DMS114 treated with DMSO at 0.1 percent for 48 hours (cell line): ENCODE results near the gene CENATAC.
"Not testable (repeated sequence)": the region's sequence is repeated elsewhere in the genome, so short reads cannot be mapped to it uniquely, and the experiment has no call there.

ENCODE experiments used
- DNase-seq: peaks from one replicate; lab custom pipeline; 2025; ENCODE audit not compliant: unreplicated experiment; lab: John Stamatoyannopoulos, UW

Gene CENATAC

GRCh38 chr11:119025978-119026766 lies 28.2 kb downstream of the CENATAC start:
- DNase-seq, result no peak

GRCh38 chr11:119026970-119027369 lies 29.0 kb downstream of the CENATAC start:
- no peak for DNase-seq

GRCh38 chr11:119027561-119028345 lies 29.8 kb downstream of the CENATAC start:
- no peak for DNase-seq

- DNase-seq, result no peak
Measured at GRCh38 chr11:119028346-119029068, 30.6 kb downstream of the CENATAC start.

GRCh38 chr11:119029069-119029339 lies 31.1 kb downstream of the CENATAC start:
- DNase-seq, result no peak

GRCh38 chr11:119029340-119030028 lies 31.5 kb downstream of the CENATAC start:
- DNase-seq, result no peak

- no peak for DNase-seq
Measured at GRCh38 chr11:119030029-119030328, 32.0 kb downstream of the CENATAC start.

- peak; percentile 76 for DNase-seq
Measured at GRCh38 chr11:119030329-119031047, 32.5 kb downstream of the CENATAC start, which contains the start of gene SLC37A4. Gene SLC37A4 (minus strand): TSS chr11:119030877.

- no peak for DNase-seq
Measured at GRCh38 chr11:119031912-119032280, 34.0 kb downstream of the CENATAC start.

- not testable (repeated sequence) for DNase-seq
Measured at GRCh38 chr11:119033421-119033820, 35.5 kb downstream of the CENATAC start.

GRCh38 chr11:119034813-119035212 lies 36.9 kb downstream of the CENATAC start:
- DNase-seq, result no peak

- DNase-seq, result no peak
Measured at GRCh38 chr11:119038884-119039283, 40.9 kb downstream of the CENATAC start.

GRCh38 chr11:119039471-119039870 lies 41.5 kb downstream of the CENATAC start:
- not testable (repeated sequence) for DNase-seq

- no peak for DNase-seq
Measured at GRCh38 chr11:119041821-119042514, 44.0 kb downstream of the CENATAC start.

GRCh38 chr11:119042927-119043326 lies 45.0 kb downstream of the CENATAC start:
- DNase-seq, result no peak

- DNase-seq, result no peak
Measured at GRCh38 chr11:119044708-119045107, 46.8 kb downstream of the CENATAC start.

GRCh38 chr11:119046489-119046888 lies 48.6 kb downstream of the CENATAC start:
- DNase-seq, result no peak

- DNase-seq, result no peak
Measured at GRCh38 chr11:119047205-119047604, 49.3 kb downstream of the CENATAC start.

- DNase-seq, result no peak
Measured at GRCh38 chr11:119048644-119049043, 50.7 kb downstream of the CENATAC start.

- no peak for DNase-seq
Measured at GRCh38 chr11:119049081-119049480, 51.1 kb downstream of the CENATAC start.
